Testis (tissue), 2 donors: Measurements from ENCODE around the gene KIF12.

Experiments used
- POLR2A ChIP-seq: fragments of 450-650 bp; IDR thresholded peaks from one replicate; pipeline ENCODE4 v1.6.1; 2017; ENCODE audit warnings: antibody characterized with exemption, mild to moderate bottlenecking, moderate library complexity
- TF ChIP-seq, protein P1 (sequence below), 3 experiments: fragments of 450-650 bp in 2 of 3; fragments of 200-600 bp in 1 of 3; sonication (generic) in 1 of 3; IDR thresholded peaks; one replicate each; pipeline ENCODE4 v1.5.1; 2016 to 2019; ENCODE audit warnings: antibody characterized with exemption in 3 of 3, mild to moderate bottlenecking in 2 of 3, moderate library complexity in 1 of 3

DNA sequence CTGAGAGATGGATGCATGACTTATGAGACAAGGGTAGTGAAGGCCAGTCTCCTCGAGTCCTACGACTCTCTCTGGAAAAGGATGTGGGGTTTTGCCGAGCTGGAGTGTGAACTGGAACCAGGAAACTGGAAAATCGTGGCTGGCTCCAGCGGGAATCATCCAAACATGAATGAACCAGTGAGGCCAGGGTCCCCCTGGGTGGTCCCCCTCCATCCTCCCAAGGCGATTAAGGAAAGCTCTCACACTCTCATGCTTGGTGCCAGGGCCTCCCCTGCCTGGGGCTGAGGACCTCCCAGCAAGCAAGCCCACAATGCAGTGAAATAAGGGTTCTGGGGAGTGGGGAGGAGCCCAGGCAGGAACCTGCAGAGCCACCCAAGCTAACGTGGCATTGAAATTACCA, 11.4 kb downstream of the KIF12 start:
- TF ChIP-seq, protein P1, sequence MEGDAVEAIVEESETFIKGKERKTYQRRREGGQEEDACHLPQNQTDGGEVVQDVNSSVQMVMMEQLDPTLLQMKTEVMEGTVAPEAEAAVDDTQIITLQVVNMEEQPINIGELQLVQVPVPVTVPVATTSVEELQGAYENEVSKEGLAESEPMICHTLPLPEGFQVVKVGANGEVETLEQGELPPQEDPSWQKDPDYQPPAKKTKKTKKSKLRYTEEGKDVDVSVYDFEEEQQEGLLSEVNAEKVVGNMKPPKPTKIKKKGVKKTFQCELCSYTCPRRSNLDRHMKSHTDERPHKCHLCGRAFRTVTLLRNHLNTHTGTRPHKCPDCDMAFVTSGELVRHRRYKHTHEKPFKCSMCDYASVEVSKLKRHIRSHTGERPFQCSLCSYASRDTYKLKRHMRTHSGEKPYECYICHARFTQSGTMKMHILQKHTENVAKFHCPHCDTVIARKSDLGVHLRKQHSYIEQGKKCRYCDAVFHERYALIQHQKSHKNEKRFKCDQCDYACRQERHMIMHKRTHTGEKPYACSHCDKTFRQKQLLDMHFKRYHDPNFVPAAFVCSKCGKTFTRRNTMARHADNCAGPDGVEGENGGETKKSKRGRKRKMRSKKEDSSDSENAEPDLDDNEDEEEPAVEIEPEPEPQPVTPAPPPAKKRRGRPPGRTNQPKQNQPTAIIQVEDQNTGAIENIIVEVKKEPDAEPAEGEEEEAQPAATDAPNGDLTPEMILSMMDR (IDR thresholded peaks at IDR 0.05), result no peak
- no peak for TF ChIP-seq POLR2A
